GM12891 (cell line): ENCODE results near the gene FAM219A.

Experiments used
- DNase-seq: peaks from one replicate; pipeline ENCODE4 v3.0.0; 2011; ENCODE audit warnings: low spot score; ENCODE audit not compliant: insufficient read length
- FAIRE-seq: peaks from 2 replicates; lab custom pipeline; 2011; peaks lifted over from hg19 to GRCh38; lab: Jason Lieb, UNC
- PAX5 ChIP-seq: IDR thresholded peaks from 2 replicates; pipeline ENCODE4 v1.6.1; 2011; ENCODE audit warnings: low read length, moderate library complexity, mild to moderate bottlenecking; ENCODE audit not compliant: insufficient read depth, severe bottlenecking
- POLR2A ChIP-seq: IDR thresholded peaks from 2 replicates; pipeline ENCODE4 v1.6.1; 2011; ENCODE audit warnings: low read depth, low read length, control low read depth
- POLR2AphosphoS5 ChIP-seq: IDR thresholded peaks from 2 replicates; pipeline ENCODE4 v1.6.1; 2011; ENCODE audit warnings: low read depth, low read length, control low read depth
- POU2F2 ChIP-seq: IDR thresholded peaks from 2 replicates; pipeline ENCODE4 v1.6.1; 2011; ENCODE audit warnings: low read depth, mild to moderate bottlenecking, control low read depth, low read length, moderate library complexity
- SPI1 ChIP-seq: IDR thresholded peaks from 2 replicates; pipeline ENCODE4 v1.6.1; 2011; ENCODE audit warnings: low read depth, low read length, control low read depth
- TAF1 ChIP-seq: IDR thresholded peaks from 2 replicates; pipeline ENCODE4 v1.6.1; 2011; ENCODE audit warnings: low read depth, low read length, control low read depth

Gene FAM219A

DNA sequence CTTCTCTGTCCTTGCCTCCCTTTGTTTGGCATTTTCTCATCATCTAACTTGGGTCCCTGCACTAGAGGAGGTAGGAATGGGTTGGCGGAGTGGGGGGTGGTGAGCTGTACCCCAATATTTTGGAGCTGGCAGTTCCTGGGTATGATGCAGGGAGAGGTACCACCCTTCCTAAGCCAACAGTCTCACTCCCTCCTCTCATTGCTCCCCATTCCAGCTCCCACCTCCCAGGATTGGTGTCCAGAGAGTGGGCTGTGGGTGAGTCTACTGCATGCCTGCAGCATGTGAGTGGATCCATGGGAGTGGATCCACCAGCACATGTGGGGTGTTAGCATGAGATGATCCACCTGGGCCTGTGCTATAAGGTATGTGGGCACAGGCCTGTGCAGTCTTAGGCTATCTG lies 59.5 kb downstream of the FAM219A start:
- FAIRE-seq (no peak), DNase-seq (no peak)
- no peak for TF ChIP-seq TAF1
- TF ChIP-seq POU2F2 = no peak
- no peak for TF ChIP-seq SPI1
- TF ChIP-seq POLR2A = no peak

DNA sequence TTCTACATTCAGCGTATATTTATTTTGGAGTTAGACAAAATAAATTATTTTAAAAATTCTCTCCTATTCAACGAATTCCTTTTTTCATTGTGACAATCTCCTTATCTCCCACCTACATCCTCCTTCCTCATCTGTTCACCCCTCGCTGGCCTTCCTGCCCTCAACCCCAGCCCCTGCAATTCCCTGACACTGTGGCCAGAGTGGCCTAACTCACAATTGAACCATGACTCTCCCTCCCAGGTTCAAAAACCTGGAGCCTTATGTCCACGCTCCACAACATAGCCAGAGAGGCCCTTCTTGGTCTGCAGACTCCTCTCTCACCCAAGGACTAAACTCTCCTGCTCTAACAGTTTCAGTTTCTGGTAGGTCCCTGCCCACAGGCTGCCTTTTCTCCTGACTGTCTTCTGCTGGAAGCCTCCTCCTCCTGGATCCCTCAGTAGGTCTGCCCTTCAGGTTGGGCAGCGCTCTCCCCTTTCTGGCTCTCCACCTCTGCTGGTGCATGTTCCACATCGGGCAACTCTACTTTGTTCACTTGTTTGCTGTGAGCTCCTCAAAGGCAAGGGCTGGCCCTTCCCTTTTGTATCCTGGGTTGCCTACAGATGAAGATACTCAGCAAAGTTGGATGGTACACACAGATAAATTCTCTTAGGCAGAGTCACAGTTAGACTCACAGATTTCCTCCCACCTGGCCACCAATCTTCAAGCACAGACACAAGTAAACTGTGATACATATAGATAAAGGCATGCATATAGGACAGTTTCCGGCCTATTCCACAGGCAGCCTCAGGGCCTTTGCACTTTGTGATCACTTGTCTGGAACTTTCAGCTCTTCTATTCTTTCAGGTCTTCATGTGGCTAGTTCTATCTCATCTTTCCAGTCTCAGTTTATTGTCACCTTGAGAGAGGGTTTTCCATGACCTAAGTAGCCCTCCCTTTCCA lies 61.8 kb downstream of the FAM219A start:
- FAIRE-seq (no peak), DNase-seq (no peak)
- TF ChIP-seq SPI1 (no peak), POLR2AphosphoS5 (no peak), PAX5 (no peak), TAF1 (no peak), POLR2A (no peak), POU2F2 (no peak)

DNA sequence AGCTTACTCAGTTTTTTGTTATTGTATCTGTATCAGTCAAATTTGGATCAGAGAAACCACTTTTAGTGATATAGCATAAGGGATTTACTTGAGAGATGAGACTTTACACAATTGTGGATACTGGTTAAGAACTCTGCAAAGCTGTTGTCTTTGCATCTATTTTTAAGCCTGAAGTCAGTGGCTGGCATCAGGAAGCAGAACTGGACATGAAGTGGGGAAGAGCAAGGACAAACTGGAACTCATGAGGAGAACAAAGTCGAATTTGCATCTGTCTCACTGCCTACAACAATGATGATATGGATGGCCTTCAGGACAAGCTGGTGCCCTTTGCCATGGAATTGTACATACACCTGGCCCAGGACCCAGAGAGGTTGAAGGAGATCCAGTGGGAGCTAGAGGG lies 65.9 kb downstream of the FAM219A start:
- TF ChIP-seq PAX5 (no peak), POLR2AphosphoS5 (no peak), POLR2A (no peak), TAF1 (no peak), SPI1 (no peak), POU2F2 (no peak)
- DNase-seq (no peak), FAIRE-seq (no peak)

DNA sequence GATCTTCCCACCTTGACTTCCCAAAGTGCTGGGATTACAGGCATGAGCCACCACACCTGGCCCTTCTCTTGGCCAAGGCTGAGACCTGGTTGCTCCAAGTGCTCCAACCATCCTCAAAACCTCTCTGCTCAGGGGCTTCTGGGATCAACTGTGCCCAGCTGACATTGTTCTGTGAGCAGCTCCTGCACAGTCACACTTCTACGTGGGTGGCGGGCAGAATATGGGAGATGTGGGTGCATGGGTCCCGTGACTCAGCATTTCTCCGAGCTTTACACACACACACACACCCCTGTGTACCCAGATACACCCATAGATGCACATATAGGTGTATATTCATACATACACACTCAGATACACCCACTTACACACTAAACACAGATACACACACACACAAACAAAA lies 71.1 kb downstream of the FAM219A start:
- FAIRE-seq (no peak), DNase-seq (no peak)
- TF ChIP-seq PAX5 = no peak
- TF ChIP-seq TAF1 = no peak
- TF ChIP-seq SPI1 = no peak
- no peak for TF ChIP-seq POLR2A
- no peak for TF ChIP-seq POLR2AphosphoS5
- TF ChIP-seq POU2F2 = no peak

DNA sequence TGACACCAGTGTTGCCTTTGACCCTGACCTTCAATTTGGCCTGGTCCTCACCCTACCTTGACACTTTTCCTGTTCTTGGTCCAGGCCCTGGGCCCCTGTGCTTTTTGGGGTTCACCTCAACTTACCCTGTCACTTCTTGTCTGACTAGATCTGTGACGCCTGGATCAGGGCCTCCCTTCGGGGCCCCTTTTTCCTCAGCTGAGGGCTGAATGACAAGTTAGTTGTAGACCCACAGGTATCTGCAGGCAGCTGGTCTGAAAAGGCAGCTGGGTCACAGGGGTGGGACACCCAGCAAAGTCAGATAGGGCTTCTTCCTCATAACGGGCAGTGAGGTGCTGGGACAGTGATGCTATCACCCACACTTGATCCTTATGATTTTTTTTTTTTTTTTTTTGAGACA lies 71.7 kb downstream of the FAM219A start:
- no peak for DNase-seq
- FAIRE-seq = no peak
- TF ChIP-seq PAX5 = no peak
- no peak for TF ChIP-seq SPI1
- TF ChIP-seq TAF1 = no peak
- no peak for TF ChIP-seq POLR2A
- no peak for TF ChIP-seq POLR2AphosphoS5
- no peak for TF ChIP-seq POU2F2

DNA sequence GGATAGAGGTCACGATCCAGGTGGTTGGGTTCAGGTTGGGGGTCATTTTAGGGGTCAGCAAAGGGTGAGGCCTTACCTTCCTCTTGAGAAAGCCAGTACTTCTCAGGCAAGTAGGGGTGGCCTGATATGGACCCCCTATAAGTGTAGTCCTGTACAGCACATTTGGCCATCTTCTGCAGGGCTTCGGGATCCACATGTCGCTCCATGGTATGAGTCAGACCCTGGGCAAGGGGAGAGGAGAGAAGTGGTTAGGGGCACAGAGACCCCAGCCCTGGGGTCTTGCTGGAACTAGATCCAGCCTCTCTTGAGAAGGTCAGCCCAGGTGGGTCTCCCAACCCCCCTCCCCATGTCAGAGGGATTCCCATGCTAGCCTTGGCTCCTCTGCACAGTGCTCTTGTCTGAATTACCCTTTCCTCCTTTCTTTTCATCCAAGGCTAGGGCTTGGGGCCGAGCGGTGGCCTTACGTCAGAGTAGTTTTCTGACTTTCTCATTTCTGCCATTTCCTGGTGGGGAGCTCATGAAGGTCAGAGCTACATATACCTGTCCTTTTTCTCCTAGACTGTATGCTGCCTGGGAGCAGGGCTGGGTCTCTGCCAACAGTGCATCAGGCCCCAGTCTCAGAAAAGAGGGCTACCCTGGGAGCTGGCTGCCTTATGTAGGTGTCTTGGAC lies 72.7 kb downstream of the FAM219A start:
- no peak for TF ChIP-seq TAF1
- no peak for TF ChIP-seq POU2F2
- TF ChIP-seq PAX5 = no peak
- no peak for TF ChIP-seq POLR2A
- TF ChIP-seq POLR2AphosphoS5 = no peak
- no peak for TF ChIP-seq SPI1
- FAIRE-seq (no peak), DNase-seq (no peak)

DNA sequence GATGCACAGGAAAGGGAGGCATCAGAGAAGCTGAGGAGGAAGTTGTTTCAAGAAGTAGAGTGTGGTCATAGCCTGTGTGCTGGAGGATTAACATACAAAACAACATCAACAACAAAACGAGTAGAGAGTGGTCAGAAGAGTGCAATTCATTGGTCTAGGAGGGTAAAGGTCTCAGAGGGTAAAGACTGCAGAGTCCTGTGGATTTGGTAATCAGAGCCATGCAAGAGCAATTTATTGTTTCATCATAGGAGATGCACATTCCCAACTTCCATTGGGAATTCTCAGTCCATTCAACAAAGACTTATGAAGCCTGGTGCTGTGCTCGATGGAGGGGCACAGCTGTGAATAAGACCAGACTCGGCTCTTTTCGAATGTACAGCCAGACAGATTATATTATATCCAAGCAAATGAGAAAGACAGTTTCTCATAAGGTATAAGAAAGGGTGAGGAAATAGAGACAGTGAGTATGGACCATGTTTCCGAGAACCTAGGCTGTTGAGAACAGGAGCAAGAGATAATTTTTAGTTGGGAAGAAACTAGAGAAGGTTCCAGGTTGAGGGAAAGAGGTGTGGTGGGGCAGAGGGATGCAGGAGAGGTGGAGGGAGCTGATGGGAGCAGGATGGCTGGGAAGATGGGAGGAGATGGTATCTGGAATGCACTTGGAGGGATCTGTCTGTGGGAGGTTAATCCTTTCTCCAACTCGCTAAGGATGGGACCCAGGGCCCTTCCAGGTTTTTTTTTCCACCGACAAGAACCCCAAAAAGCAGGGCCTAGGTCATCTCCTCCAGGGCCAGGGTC lies 73.8 kb downstream of the FAM219A start:
- DNase-seq (no peak), FAIRE-seq (no peak)
- no peak for TF ChIP-seq SPI1
- no peak for TF ChIP-seq TAF1
- no peak for TF ChIP-seq POLR2A
- no peak for TF ChIP-seq PAX5
- TF ChIP-seq POLR2AphosphoS5 = no peak
- no peak for TF ChIP-seq POU2F2

DNA sequence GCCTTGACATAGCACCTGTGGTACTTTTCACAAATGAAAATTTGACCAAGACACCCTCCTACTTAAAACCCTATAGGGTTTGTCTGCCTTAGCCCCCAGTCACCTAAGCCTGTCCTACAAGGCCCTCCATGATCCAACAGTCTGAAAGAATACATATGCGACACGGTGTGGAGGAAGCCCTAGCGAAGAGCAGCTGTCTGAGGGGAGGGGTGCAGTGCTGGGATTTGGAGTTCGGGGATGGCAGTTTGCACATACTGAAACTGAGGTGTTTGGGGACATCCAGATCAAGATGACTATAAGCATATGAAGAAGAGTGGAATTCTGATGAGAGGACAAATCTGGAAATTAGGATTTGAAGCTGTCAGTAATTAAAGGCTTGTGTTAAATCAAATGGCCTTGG lies 74.5 kb downstream of the FAM219A start:
- TF ChIP-seq TAF1 (no peak), PAX5 (no peak), POLR2A (no peak)
- no peak for FAIRE-seq

DNA sequence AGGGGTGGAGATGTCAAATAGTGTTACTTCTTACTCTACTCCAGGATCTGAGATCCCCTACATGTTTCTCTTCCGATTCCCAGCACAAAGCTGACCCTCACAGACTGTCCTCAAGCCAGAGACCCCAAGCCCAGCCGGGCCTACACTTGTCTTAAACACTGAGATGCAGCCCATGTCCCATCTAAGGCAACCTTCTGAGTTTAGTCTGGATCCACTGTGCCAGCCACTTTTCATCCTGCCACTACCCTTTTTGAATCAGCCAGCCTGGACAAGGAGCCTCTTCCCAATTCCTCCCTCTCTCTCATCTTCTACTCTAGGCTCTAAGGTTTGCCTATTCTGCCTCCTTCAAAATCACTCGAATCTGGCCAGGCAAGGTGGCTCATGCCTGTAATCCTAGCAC lies 75.5 kb downstream of the FAM219A start:
- FAIRE-seq = no peak
- TF ChIP-seq PAX5 = no peak
- no peak for TF ChIP-seq POU2F2
- no peak for TF ChIP-seq POLR2A
- no peak for TF ChIP-seq SPI1
- no peak for TF ChIP-seq TAF1
- no peak for TF ChIP-seq POLR2AphosphoS5
- no peak for DNase-seq

More for the DNA sequence above, 74.5 kb downstream of the FAM219A start:
- no peak for DNase-seq
